Neuronal stem cell (in vitro differentiated cells): ENCODE data around the gene BCL2L14.

Experiments used
- DNase-seq: peaks from one replicate; pipeline ENCODE4 v3.0.0-alpha.2; 2013; ENCODE audit warnings: low spot score
- H2AFZ ChIP-seq: one replicate; pipeline ENCODE4 v1.6.1; 2013; ENCODE audit warnings: mild to moderate bottlenecking, low read length, inconsistent platforms
- H2AK5ac ChIP-seq: 2 replicates; pipeline ENCODE4 v1.6.1; 2013; ENCODE audit warnings: low read depth, mild to moderate bottlenecking, inconsistent platforms, low read length, moderate library complexity, mixed read lengths
- H2BK120ac ChIP-seq: 2 replicates; pipeline ENCODE4 v1.6.1; 2013; ENCODE audit warnings: low read depth, mild to moderate bottlenecking, inconsistent platforms, low read length, moderate library complexity, mixed read lengths
- H2BK12ac ChIP-seq: one replicate; pipeline ENCODE4 v1.6.1; 2013; ENCODE audit warnings: low read length, inconsistent platforms
- H2BK15ac ChIP-seq: 2 replicates; pipeline ENCODE4 v1.6.1; 2013; ENCODE audit warnings: mild to moderate bottlenecking, low read length, inconsistent platforms, mixed read lengths
- H2BK5ac ChIP-seq: one replicate; pipeline ENCODE4 v1.6.1; 2013; ENCODE audit warnings: inconsistent platforms, mild to moderate bottlenecking, low read length, moderate library complexity
- H3K14ac ChIP-seq: one replicate; pipeline ENCODE4 v1.6.1; 2013; ENCODE audit warnings: low read length, inconsistent platforms
- H3K18ac ChIP-seq: 2 replicates; pipeline ENCODE4 v1.6.1; 2013; ENCODE audit warnings: low read length, inconsistent platforms
- H3K23ac ChIP-seq: 2 replicates; pipeline ENCODE4 v1.6.1; 2013; ENCODE audit warnings: low read depth, mild to moderate bottlenecking, mixed read lengths, low read length, inconsistent platforms; ENCODE audit not compliant: poor library complexity
- H3K27ac ChIP-seq: replicated peaks from 3 replicates; pipeline ENCODE4 v1.5.1; 2013; ENCODE audit warnings: low read length, inconsistent platforms
- H3K27me3 ChIP-seq, 3 experiments: 2 replicates each; pipeline ENCODE4 v1.6.1; 2013; ENCODE audit warnings: low read length in 3 of 3, mild to moderate bottlenecking in 2 of 3, inconsistent platforms in 1 of 3, low read depth in 1 of 3, mixed read lengths in 1 of 3, moderate library complexity in 1 of 3; ENCODE audit not compliant: control insufficient read depth in 3 of 3, insufficient read depth in 3 of 3
- H3K36me3 ChIP-seq, 2 donors: replicated peaks in 1 of 2; 2 replicates each; pipeline ENCODE4 v1.6.1; 2013; ENCODE audit warnings: low read length in 2 of 2; ENCODE audit not compliant: control insufficient read depth in 2 of 2, insufficient read depth in 2 of 2
- H3K4ac ChIP-seq: 2 replicates; pipeline ENCODE4 v1.6.1; 2013; ENCODE audit warnings: inconsistent platforms, mild to moderate bottlenecking, low read length, moderate library complexity
- H3K4me1 ChIP-seq, 2 donors: 1 replicate in 1 of 2; 2 replicates in 1 of 2; pipeline ENCODE4 v1.6.1; 2013; ENCODE audit warnings: low read length in 2 of 2, low read depth in 1 of 2; ENCODE audit not compliant: control insufficient read depth in 2 of 2, insufficient read depth in 1 of 2
- H3K4me2 ChIP-seq: one replicate; pipeline ENCODE4 v1.6.1; 2013; ENCODE audit warnings: mild to moderate bottlenecking, low read length, inconsistent platforms; ENCODE audit not compliant: insufficient read depth, poor library complexity, severe bottlenecking
- H3K4me3 ChIP-seq, 2 donors: 2 replicates each; pipeline ENCODE4 v1.5.1; 2013; ENCODE audit warnings: low read length in 2 of 2, mild to moderate bottlenecking in 2 of 2, inconsistent platforms in 1 of 2, moderate library complexity in 1 of 2
- H3K79me1 ChIP-seq: one replicate; pipeline ENCODE4 v1.6.1; 2013; ENCODE audit warnings: low read depth, mild to moderate bottlenecking, inconsistent platforms, low read length, moderate library complexity
- H3K9ac ChIP-seq: one replicate; pipeline ENCODE4 v1.6.1; 2013; ENCODE audit warnings: mild to moderate bottlenecking, low read depth, low read length, inconsistent platforms; ENCODE audit not compliant: poor library complexity
- H3K9me3 ChIP-seq, 2 donors: replicated peaks in 1 of 2; 2 replicates each; pipeline versions ENCODE3 to v1.6.1; 2013; ENCODE audit warnings: low read length in 2 of 2, mild to moderate bottlenecking in 2 of 2, inconsistent platforms in 1 of 2, low read depth in 1 of 2, mixed read lengths in 1 of 2, moderate library complexity in 1 of 2; ENCODE audit not compliant: control insufficient read depth in 2 of 2, insufficient read depth in 1 of 2
- H4K8ac ChIP-seq: one replicate; pipeline ENCODE4 v1.6.1; 2013; ENCODE audit warnings: low read depth, mild to moderate bottlenecking, inconsistent platforms, low read length, moderate library complexity
- H4K91ac ChIP-seq: one replicate; pipeline ENCODE4 v1.6.1; 2013; ENCODE audit warnings: low read length, low read depth, mild to moderate bottlenecking, inconsistent platforms; ENCODE audit not compliant: poor library complexity
- WGBS, 2 donors: extraction: QIAGEN DNeasy Blood & Tissue Kit; methylation state at CpG; one replicate each; pipeline ENCODE4 v1.1.7; 2013; ENCODE audit warnings: missing lambda C conversion rate in 2 of 2, mixed read lengths in 1 of 2; ENCODE audit not compliant: insufficient read length in 2 of 2, insufficient replicate concordance in 1 of 2; ENCODE audit errors: extremely low coverage in 2 of 2; 5-methylcytosine and 5-hydroxymethylcytosine counted together

Gene BCL2L14

DNA sequence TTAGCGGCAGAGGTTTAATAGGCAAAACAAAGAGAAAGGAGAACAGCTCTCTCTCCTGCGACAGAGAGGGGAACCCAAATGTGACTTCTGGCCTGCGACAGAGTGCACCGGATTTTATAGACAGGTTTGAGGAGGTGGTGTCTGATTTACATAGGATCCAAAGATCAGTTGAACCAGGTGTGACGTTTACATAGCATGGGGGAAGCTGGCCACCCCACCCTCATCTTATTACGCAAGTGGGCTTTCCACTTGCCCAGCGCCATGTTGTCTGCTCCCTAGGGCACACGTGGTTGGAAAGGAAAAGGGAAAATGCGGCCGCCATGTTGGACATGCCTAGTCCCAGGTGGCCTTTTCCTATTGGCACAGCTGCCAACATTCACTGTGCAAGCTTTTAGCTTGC lies 17.4 kb downstream of the BCL2L14 start:
- Histone ChIP-seq H3K27ac (no peak overlapping the region), H3K18ac (no peak overlapping the region), H3K36me3 (no peaks in the 10 kb centered on the region), H3K9me3 (no peaks in the 10 kb centered on the region), H3K79me1 (no peaks in the 10 kb centered on the region), H3K4me2 (no peak overlapping the region), H2BK5ac (no peak overlapping the region), H3K23ac (no peak overlapping the region), H4K91ac (no peak overlapping the region), H2AK5ac (no peak overlapping the region), H2AFZ (no peak overlapping the region), H2BK120ac (no peak overlapping the region), H3K27me3 (no peaks in the 10 kb centered on the region), H3K4me1 (peaks cover 11 to 24% of the 10 kb centered on the region in 2 donors), H4K8ac (no peak overlapping the region), H3K4ac (no peak overlapping the region), H3K14ac (no peak overlapping the region), H2BK12ac (no peak overlapping the region), H3K4me3 (no peak overlapping the region), H3K9ac (no peak overlapping the region), H2BK15ac (no peak overlapping the region)
- no peak for DNase-seq
- no CpG with 5 or more reads among the region's 10 CpGs for WGBS, 2 donors

DNA sequence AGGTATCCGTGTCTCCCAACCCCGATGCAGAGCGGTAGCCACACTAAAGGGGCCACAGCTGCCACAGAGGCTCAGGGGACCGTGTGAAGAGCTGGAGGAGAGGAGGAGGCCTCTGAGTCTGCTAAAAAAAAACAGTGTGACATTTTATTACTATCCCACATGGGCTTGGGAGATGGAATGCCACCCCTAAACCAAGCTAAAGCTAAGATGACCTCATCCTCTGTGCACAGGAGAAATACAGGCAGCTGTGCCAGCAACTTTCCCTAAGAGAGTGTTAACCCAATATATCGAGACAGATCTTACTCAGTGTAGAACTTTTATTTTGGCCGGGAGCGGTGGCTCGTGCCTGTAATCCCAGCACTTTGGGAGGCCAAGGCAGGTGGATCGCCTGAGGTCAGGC lies 18.0 kb downstream of the BCL2L14 start:
- no peaks in the 10 kb centered on the region for H3K79me1 ChIP-seq
- H3K14ac ChIP-seq: no peak overlapping the region
- no peak overlapping the region for H2BK12ac ChIP-seq
- no peak for DNase-seq
- H3K9me3 ChIP-seq: no peaks in the 10 kb centered on the region
- no CpG with 5 or more reads among the region's 9 CpGs for WGBS, 2 donors
- H3K36me3 ChIP-seq: no peaks in the 10 kb centered on the region
- no peak overlapping the region for H3K9ac ChIP-seq
- H2BK15ac ChIP-seq: no peak overlapping the region
- H2BK120ac ChIP-seq: no peak overlapping the region
- H3K27ac ChIP-seq: no peak overlapping the region
- H3K4me3 ChIP-seq: no peak overlapping the region
- no peak overlapping the region for H4K8ac ChIP-seq
- no peak overlapping the region for H4K91ac ChIP-seq
- no peak overlapping the region for H2AFZ ChIP-seq
- H2AK5ac ChIP-seq: no peak overlapping the region
- H3K18ac ChIP-seq: no peak overlapping the region
- H3K4me1 ChIP-seq: peaks cover 11 to 24% of the 10 kb centered on the region in 2 donors
- H2BK5ac ChIP-seq: no peak overlapping the region
- H3K27me3 ChIP-seq: no peaks in the 10 kb centered on the region
- H3K23ac ChIP-seq: no peak overlapping the region
- H3K4me2 ChIP-seq: no peak overlapping the region
- no peak overlapping the region for H3K4ac ChIP-seq

DNA sequence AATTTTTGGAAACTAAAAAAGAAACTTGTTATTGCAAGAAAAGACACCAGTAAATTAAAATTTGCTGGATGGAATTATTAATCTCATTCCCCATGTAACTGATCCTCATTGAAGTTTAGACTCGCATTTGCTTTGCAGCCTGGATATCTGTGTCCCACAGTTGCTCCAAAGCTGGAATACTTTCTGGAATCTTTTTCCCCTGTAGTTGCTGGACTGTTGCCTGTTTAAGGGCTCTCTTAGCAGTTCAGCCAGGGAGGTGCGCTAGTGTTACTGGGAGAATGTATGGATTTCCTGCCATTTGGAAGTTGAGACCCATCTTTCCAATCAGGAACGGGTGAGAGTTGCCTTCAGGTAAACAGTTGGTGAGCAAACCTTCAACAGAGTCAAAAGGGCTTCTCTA lies 20.3 kb downstream of the BCL2L14 start:
- Histone ChIP-seq H3K4me3 (no peak overlapping the region), H2BK15ac (no peak overlapping the region), H2BK120ac (no peak overlapping the region), H3K27me3 (no peaks in the 10 kb centered on the region), H3K14ac (no peak overlapping the region), H3K4me1 (peaks cover 11 to 22% of the 10 kb centered on the region in 2 donors), H3K4me2 (no peak overlapping the region), H3K27ac (no peak overlapping the region), H3K23ac (no peak overlapping the region), H2BK5ac (no peak overlapping the region), H4K8ac (no peak overlapping the region), H3K9ac (no peak overlapping the region), H4K91ac (no peak overlapping the region), H3K79me1 (no peaks in the 10 kb centered on the region), H2AFZ (no peak overlapping the region), H3K36me3 (peaks cover 0 to 2% of the 10 kb centered on the region in 2 donors), H3K4ac (no peak overlapping the region), H2AK5ac (no peak overlapping the region), H3K9me3 (no peaks in the 10 kb centered on the region), H2BK12ac (no peak overlapping the region), H3K18ac (no peak overlapping the region)
- no peak for DNase-seq
- WGBS, 2 donors: no CpG with 5 or more reads among the region's 3 CpGs

DNA sequence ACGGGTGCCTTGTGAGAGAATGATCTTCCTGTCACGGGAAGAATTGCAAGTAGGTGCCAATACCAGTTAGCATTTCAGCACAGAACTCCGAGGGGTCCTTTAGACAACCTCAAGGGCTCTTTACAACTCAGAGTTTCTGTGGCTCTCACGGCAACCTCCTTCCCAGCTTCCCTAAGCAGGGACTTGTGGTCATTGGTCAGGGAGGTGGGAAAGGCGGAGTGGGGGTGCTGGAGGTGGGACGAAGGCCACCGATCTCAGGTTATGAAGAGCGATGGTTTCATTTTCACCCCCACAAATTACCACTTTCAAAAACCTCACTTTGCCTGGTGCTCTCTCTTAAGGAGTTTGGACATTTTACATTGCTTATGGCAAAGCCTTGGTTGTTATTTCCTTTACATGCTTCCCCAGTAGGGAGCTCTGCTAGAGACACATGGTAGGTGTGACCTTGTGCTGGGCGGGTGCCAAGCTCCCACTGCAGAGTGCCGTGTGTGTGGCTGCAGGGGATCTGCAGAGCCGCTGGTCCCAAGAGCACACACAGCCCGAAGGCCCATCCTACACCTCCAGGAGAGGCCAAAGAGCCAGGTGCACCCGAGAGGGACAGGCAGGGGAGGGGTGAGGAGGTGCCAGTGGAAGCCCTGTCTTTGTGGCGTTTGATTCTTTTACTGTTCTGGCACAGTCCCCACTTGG lies 21.4 kb downstream of the BCL2L14 start:
- Histone ChIP-seq H2AK5ac (no peak overlapping the region), H2BK15ac (no peak overlapping the region), H2AFZ (no peak overlapping the region), H3K27me3 (no peaks in the 10 kb centered on the region), H3K4me2 (no peak overlapping the region), H2BK120ac (no peak overlapping the region), H3K4me3 (no peak overlapping the region), H3K23ac (peak overlapping the region; percentile 65), H3K14ac (no peak overlapping the region), H3K9ac (no peak overlapping the region), H4K91ac (no peak overlapping the region), H3K4me1 (peaks cover 6 to 13% of the 10 kb centered on the region in 2 donors), H3K9me3 (no peaks in the 10 kb centered on the region), H3K79me1 (no peaks in the 10 kb centered on the region), H3K27ac (no peak overlapping the region), H3K36me3 (peaks cover 0 to 2% of the 10 kb centered on the region in 2 donors), H3K4ac (no peak overlapping the region), H2BK5ac (no peak overlapping the region), H3K18ac (no peak overlapping the region), H2BK12ac (no peak overlapping the region), H4K8ac (no peak overlapping the region)
- no peak for DNase-seq
- no CpG with 5 or more reads among the region's 14 CpGs for WGBS, 2 donors
